HCT116 (cell line): Measurements from ENCODE around the gene SAMMSON. TPM values are rescaled to one million over a fixed set of nuclear protein-coding genes. Genes with fewer than 3 reads are reported as not detected.

Source experiments
- ATAC-seq: fragments of 200-7000 bp; cut with Tn5 transposase; 2 replicates; pipeline ENCODE4 v1.9.1; 2020; ENCODE audit warnings: mild to moderate bottlenecking, moderate library complexity
- BruUV-seq: library from RNA; stranded (reverse); fragments of 400-500 nt; replicated peaks from 2 replicates; lab custom pipeline; 2021; lab: Mats Ljungman, UMichigan
- CTCF ChIA-PET: fragments of 300-600 bp; sonication (Branson Sonifier 250); formaldehyde crosslinking; loops from one replicate; lab custom pipeline; 2021; ENCODE audit warnings: antibody characterized with exemption; lab: Charles Lee
- POLR2A ChIA-PET: fragments of 300-600, 350-600 bp; sonication (Branson Sonifier 250); formaldehyde crosslinking; loops from one replicate; lab custom pipeline; 2021; ENCODE audit warnings: antibody characterized with exemption; lab: Charles Lee
- RAD21 ChIA-PET, 2 experiments: fragments of 300-600 bp; sonication (Branson Sonifier 250); formaldehyde crosslinking; loops; one replicate each; lab custom pipeline; 2023; ENCODE audit warnings: low total read pairs in 2 of 2; ENCODE audit not compliant: uncharacterized antibody in 2 of 2, unreplicated experiment in 2 of 2, low non-redundant PET in 1 of 2; lab: Charles Lee
- DNase-seq: peaks from one replicate; pipeline ENCODE4 v3.0.0-alpha.2; 2010; ENCODE audit warnings: low read depth, low spot score
- H2AFZ ChIP-seq: fragments of 200-600 bp; shearing (Covaris generic), sonication (generic); 2 replicates; pipeline ENCODE4 v1.6.1; 2017; ENCODE audit warnings: low read depth, mixed run types, mixed read lengths, antibody characterized with exemption, low read length; ENCODE audit not compliant: poor library complexity, severe bottlenecking
- H3K27ac ChIP-seq: 2 replicates; pipeline ENCODE4 v1.5.1; 2012; ENCODE audit warnings: low read depth, low read length
- H3K27me3 ChIP-seq: fragments of 200-600 bp; sonication (generic); 2 replicates; pipeline ENCODE4 v1.6.1; 2016; ENCODE audit warnings: mixed run types, low read length, mixed read lengths; ENCODE audit not compliant: insufficient read depth
- H3K36me3 ChIP-seq, 2 experiments: fragments of 200-500 bp in 1 of 2; fragments of 200-600 bp in 1 of 2; sonication (Bioruptor generic) in 1 of 2; sonication (generic) in 1 of 2; 2 replicates each; pipeline versions ENCODE4 v1.5.1 to v1.6.1; 2014 to 2016; ENCODE audit warnings: low read length in 2 of 2, inconsistent platforms in 1 of 2, mixed read lengths in 1 of 2, mixed run types in 1 of 2; ENCODE audit not compliant: insufficient read depth in 2 of 2, control insufficient read depth in 1 of 2
- H3K4me1 ChIP-seq, 2 experiments: fragments of 200-600 bp in 1 of 2; sonication (generic) in 1 of 2; 2 replicates each; pipeline versions ENCODE4 v1.5.1 to v1.6.1; 2012 to 2017; ENCODE audit warnings: low read length in 2 of 2, inconsistent platforms in 1 of 2, mild to moderate bottlenecking in 1 of 2, mixed read lengths in 1 of 2, mixed run types in 1 of 2, moderate library complexity in 1 of 2; ENCODE audit not compliant: insufficient read depth in 2 of 2, control insufficient read depth in 1 of 2
- H3K4me2 ChIP-seq: fragments of 200-600 bp; sonication (generic); 2 replicates; pipeline ENCODE4 v1.6.1; 2017; ENCODE audit warnings: mixed run types, low read length, mixed read lengths
- H3K4me3 ChIP-seq, 2 experiments: fragments of 200-600 bp in 1 of 2; sonication (generic) in 1 of 2; replicated peaks in 1 of 2; 2 replicates each; pipeline ENCODE4 v1.5.1; 2011 to 2016; ENCODE audit warnings: low read length in 2 of 2, control low read depth in 1 of 2, low read depth in 1 of 2, mild to moderate bottlenecking in 1 of 2, mixed read lengths in 1 of 2, mixed run types in 1 of 2
- H3K79me2 ChIP-seq: fragments of 200-600 bp; sonication (generic); 2 replicates; pipeline ENCODE4 v1.6.1; 2017; ENCODE audit warnings: mild to moderate bottlenecking, mixed run types, low read length, moderate library complexity, mixed read lengths; ENCODE audit not compliant: insufficient read depth
- H3K9ac ChIP-seq: fragments of 200-600 bp; sonication (generic); 2 replicates; pipeline ENCODE4 v1.6.1; 2016; ENCODE audit warnings: low read length, mixed read lengths
- H3K9me2 ChIP-seq: fragments of 200-600 bp; sonication (generic), shearing (Covaris generic); 2 replicates; pipeline ENCODE4 v1.6.1; 2017; ENCODE audit warnings: mixed run types, mild to moderate bottlenecking, moderate library complexity; ENCODE audit not compliant: insufficient read depth
- H3K9me3 ChIP-seq, 2 experiments: fragments of 200-500 bp in 1 of 2; fragments of 200-600 bp in 1 of 2; sonication (Bioruptor generic) in 1 of 2; sonication (generic) in 1 of 2; 2 replicates each; pipeline ENCODE4 v1.6.1; 2014 to 2017; ENCODE audit warnings: low read length in 2 of 2, mixed read lengths in 2 of 2, inconsistent platforms in 1 of 2, low read depth in 1 of 2, mild to moderate bottlenecking in 1 of 2, mixed run types in 1 of 2, moderate library complexity in 1 of 2; ENCODE audit not compliant: control insufficient read depth in 1 of 2, insufficient read depth in 1 of 2
- H4K20me1 ChIP-seq: fragments of 200-600 bp; sonication (generic), shearing (Covaris generic); 2 replicates; pipeline ENCODE4 v1.6.1; 2017; ENCODE audit warnings: mixed run types, mild to moderate bottlenecking, moderate library complexity; ENCODE audit not compliant: insufficient read depth
- CBX3 ChIP-seq: IDR thresholded peaks from 2 replicates; pipeline ENCODE4 v1.6.1; 2012; ENCODE audit warnings: low read depth
- CEBPB ChIP-seq: IDR thresholded peaks from 2 replicates; pipeline ENCODE4 v1.6.1; 2012; ENCODE audit warnings: low read depth
- CTCF ChIP-seq, 3 experiments: fragments of 200-600 bp in 1 of 3; sonication (generic) in 1 of 3; IDR thresholded peaks in 2 of 3; conservative IDR thresholded peaks in 1 of 3; 2 replicates each; pipeline ENCODE4 v1.5.1; 2012 to 2017; ENCODE audit warnings: low read depth in 2 of 3, low read length in 2 of 3, antibody characterized with exemption in 1 of 3, borderline replicate concordance in 1 of 3, control low read depth in 1 of 3, mild to moderate bottlenecking in 1 of 3, mixed read lengths in 1 of 3, mixed run types in 1 of 3, moderate library complexity in 1 of 3; ENCODE audit not compliant: insufficient read depth in 1 of 3
- EZH2phosphoT487 ChIP-seq: fragments of 200-600 bp; IDR thresholded peaks from 2 replicates; pipeline ENCODE4 v1.6.1; 2018; ENCODE audit warnings: antibody characterized with exemption, borderline replicate concordance
- FOSL1 ChIP-seq: IDR thresholded peaks from 2 replicates; pipeline ENCODE4 v1.6.1; 2012; ENCODE audit warnings: low read depth
- JUND ChIP-seq: IDR thresholded peaks from 2 replicates; pipeline ENCODE4 v1.6.1; 2012
- POLR2A ChIP-seq: IDR thresholded peaks from 2 replicates; pipeline ENCODE4 v1.7.0; 2011; ENCODE audit warnings: borderline replicate concordance; ENCODE audit not compliant: insufficient read depth, insufficient read length; ENCODE audit errors: extremely low read depth
- REST ChIP-seq: IDR thresholded peaks from 2 replicates; pipeline ENCODE4 v1.6.1; 2012; ENCODE audit warnings: low read depth
- SP1 ChIP-seq: IDR thresholded peaks from 2 replicates; pipeline ENCODE4 v1.6.1; 2012; ENCODE audit warnings: low read depth
- TCF7L2 ChIP-seq: IDR thresholded peaks from 2 replicates; pipeline ENCODE4 v1.7.0; 2011; ENCODE audit warnings: borderline replicate concordance, inconsistent platforms; ENCODE audit not compliant: insufficient read depth, insufficient read length; ENCODE audit errors: extremely low read depth
- ZNF274 ChIP-seq: fragments of 200-500 bp; sonication (Bioruptor generic); IDR thresholded peaks from 2 replicates; pipeline ENCODE4 v1.6.1; 2014; ENCODE audit warnings: mild to moderate bottlenecking, low read depth, low read length, inconsistent platforms
- intact Hi-C: fragments of 100-400 bp; cut with micrococcal nuclease; formaldehyde crosslinking; loops from 2 replicates; pipeline ENCODE4 v1.10.0; 2022
- total RNA-seq: library from RNA; stranded (reverse); gene quantifications from one replicate; pipeline ENCODE4 v1.2.1, GENCODE V29; 2021; ENCODE audit not compliant: unreplicated experiment

SAMMSON gene
- total RNA-seq, 1 experiment from 2014 or later = not detected

- ChIA-PET POLR2A (no interaction called here), CTCF (interaction anchor here (0.6 kb wide), 1 partner anchor 1503 kb away, joined by 4 read pairs; no protein-coding TSS in a partner anchor), RAD21 (no interaction called here)
- Histone ChIP-seq H3K4me3 (no peak overlapping the region), H3K27me3 (no peaks in the 10 kb centered on the region), H3K9ac (no peak overlapping the region), H3K36me3 (no peaks in the 10 kb centered on the region), H3K4me2 (no peak overlapping the region), H3K79me2 (no peaks in the 10 kb centered on the region), H2AFZ (no peak overlapping the region), H4K20me1 (no peaks in the 10 kb centered on the region), H3K27ac (no peak overlapping the region), H3K4me1 (no peaks in the 10 kb centered on the region), H3K9me2 (no peaks in the 10 kb centered on the region), H3K9me3 (peaks cover 0 to 6% of the 10 kb centered on the region in 2 experiments; a peak in 1 of 4 replicates)
- TF ChIP-seq REST (no peak), SP1 (no peak), CBX3 (no peak), CEBPB (no peak)
- BruUV-seq = no TSS peak
- DNase-seq (no peak), ATAC-seq (no peak)
- intact Hi-C loops = no loop called here
Measured at GRCh38 chr3:70053293-70053692, 53.8 kb downstream of the SAMMSON start.

GRCh38 chr3:70056081-70056480, 56.5 kb downstream of the SAMMSON start:
- H3K4me1 ChIP-seq = no peaks in the 10 kb centered on the region
- BruUV-seq = no TSS peak
- no peak overlapping the region for H3K27ac ChIP-seq
- H2AFZ ChIP-seq = no peak overlapping the region
- H4K20me1 ChIP-seq = no peaks in the 10 kb centered on the region
- H3K27me3 ChIP-seq = no peaks in the 10 kb centered on the region
- DNase-seq (no peak), ATAC-seq (no peak)
- ChIA-PET RAD21 (no interaction called here), CTCF (no interaction called here), POLR2A (no interaction called here)
- intact Hi-C loops = no loop called here
- H3K9me3 ChIP-seq = peaks cover 0 to 6% of the 10 kb centered on the region in 2 experiments; a peak in 1 of 4 replicates
- H3K4me2 ChIP-seq = no peak overlapping the region
- no peaks in the 10 kb centered on the region for H3K79me2 ChIP-seq
- H3K9me2 ChIP-seq = no peaks in the 10 kb centered on the region
- H3K36me3 ChIP-seq = no peaks in the 10 kb centered on the region
- H3K9ac ChIP-seq = no peak overlapping the region
- H3K4me3 ChIP-seq = no peak overlapping the region
- no peak for TF ChIP-seq CEBPB
- TF ChIP-seq EZH2phosphoT487 = no peak
- TF ChIP-seq POLR2A = no peak
- TF ChIP-seq JUND = no peak
- no peak for TF ChIP-seq FOSL1
- TF ChIP-seq TCF7L2 = no peak
- no peak for TF ChIP-seq ZNF274
- TF ChIP-seq CTCF (IDR thresholded peaks at IDR 0.05 in 2 of 3, conservative IDR thresholded peaks at IDR 0.05 in 1 of 3; ENCODE audit: borderline replicate concordance in 1 of 3, insufficient read depth in 1 of 3, low read depth in 2 of 3, low read length in 2 of 3) = no peak
- TF ChIP-seq REST = no peak
